Left ventricle myocardium inferior (tissue), 1 donor: Measurements from ENCODE around the gene KDM2B. TPM values are rescaled to one million over a fixed set of nuclear protein-coding genes. Genes with fewer than 3 reads are reported as not detected.
A peak's percentile ranks its signal among the peaks of the same experiment; 100 is the strongest.

Experiments
- DNase-seq: peaks from one replicate; pipeline ENCODE4 v3.0.0-alpha.2; 2020
- H3K27ac ChIP-seq: fragments of 200-600 bp; replicated peaks from 2 replicates; pipeline ENCODE4 v1.8.0; 2021
- H3K27me3 ChIP-seq: fragments of 200-600 bp; 2 replicates; pipeline ENCODE4 v1.8.0; 2021; ENCODE audit warnings: low read depth
- H3K36me3 ChIP-seq: fragments of 200-600 bp; 2 replicates; pipeline ENCODE4 v1.8.0; 2021
- H3K4me1 ChIP-seq: fragments of 200-600 bp; 2 replicates; pipeline ENCODE4 v1.8.0; 2021
- H3K4me3 ChIP-seq: fragments of 200-600 bp; 2 replicates; pipeline ENCODE4 v1.8.0; 2021; ENCODE audit warnings: mild to moderate bottlenecking, moderate library complexity
- H3K9me3 ChIP-seq: fragments of 200-600 bp; replicated peaks from 2 replicates; pipeline ENCODE4 v1.8.0; 2021
- intact Hi-C: fragments of 100-400 bp; cut with micrococcal nuclease; formaldehyde crosslinking; loops from one replicate; pipeline ENCODE4 v1.11.0; 2022
- total RNA-seq: library from RNA; stranded (reverse); fragmentation: NEBNext Ultra II Directional; extraction: Animal tissue kit (Norgen Biotek cat#: 25700); gene quantifications from one replicate; pipeline ENCODE4 v1.2.1, GENCODE V29; 2021
- TF ChIP-seq, protein P1 (sequence below): fragments of 200-600 bp; IDR thresholded peaks from 2 replicates; pipeline ENCODE4 v1.8.0; 2021; ENCODE audit warnings: antibody characterized with exemption, mild to moderate bottlenecking, borderline replicate concordance
- donor health status: DM: no; HTN: yes; CAD: no; lungs with severe emphysema.

KDM2B gene
- total RNA-seq, 1 donor from 2014 or later: 13.0 TPM

DNA sequence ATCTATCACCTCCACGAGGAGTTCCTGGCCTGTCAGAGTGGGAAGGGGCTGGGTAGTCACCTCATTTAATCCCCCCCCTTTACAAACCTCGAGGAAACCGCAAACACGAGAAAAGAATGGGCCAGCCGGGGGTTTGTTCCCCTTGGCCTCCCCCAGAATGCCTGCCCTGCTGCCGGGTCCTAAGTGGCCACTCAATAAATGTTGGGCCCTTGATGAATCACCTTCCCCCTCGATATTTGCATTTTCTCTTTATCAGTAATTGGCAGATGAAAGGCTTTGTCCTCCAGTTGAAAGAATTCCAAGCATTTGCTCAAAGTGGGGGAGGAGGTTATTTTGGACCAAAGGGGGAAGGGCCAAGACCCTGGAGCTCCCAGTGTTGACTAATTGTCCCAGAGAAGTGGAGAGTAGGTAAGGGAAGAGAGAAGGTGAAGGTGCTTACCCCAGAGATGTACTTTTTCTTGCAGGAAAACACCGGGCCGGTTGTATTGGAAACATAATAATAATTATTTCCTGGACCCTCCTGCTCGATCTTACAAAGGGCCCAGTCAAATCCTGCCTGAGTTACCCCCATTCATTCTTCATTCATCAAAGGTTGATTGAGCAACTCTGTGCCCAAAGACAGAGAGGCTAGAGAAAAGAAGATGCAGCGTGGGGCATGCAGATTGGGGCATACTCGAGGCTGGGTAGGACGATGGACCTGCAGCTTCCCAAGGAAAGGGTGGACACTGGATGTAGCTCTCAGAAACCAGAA, 1.9 kb upstream of the KDM2B start:
- intact Hi-C loops: no loop called here

DNA sequence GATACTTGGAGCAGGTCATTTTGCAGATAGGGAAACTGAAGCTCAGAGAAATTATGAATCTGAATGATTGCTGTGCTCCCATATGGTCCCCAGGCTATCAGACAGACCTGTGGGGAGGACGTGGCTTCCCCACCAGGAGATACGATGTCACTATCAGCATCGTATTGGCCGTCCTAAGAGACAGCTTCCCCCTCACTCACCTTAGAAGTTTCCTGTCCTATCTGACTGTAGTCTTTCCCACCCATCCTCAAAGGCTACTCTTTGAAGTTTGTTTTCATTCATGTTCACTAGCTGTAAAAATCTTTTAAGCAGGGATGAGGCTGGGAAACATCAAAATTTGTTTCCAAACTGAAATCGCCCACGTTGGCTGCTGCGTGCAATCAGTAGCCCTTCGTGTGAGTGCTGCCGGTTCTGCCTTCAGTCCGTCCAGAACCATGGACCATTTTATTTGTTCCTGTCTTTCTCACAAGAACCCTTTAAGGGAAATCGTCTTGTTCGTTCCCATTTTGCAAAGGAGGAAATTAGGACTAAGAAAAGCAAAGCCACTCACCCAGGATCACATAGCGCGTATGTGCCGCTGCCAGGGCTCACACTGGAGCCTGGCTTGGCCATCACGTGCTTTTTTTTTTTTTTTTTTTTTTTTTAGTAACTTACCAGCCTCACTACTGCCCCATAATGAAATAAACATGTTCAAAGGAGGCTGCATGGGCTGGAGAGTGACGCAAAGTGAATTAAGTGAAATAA, 1.0 kb upstream of the KDM2B start:
- no peaks in the 10 kb centered on the region for H3K27me3 ChIP-seq
- peak overlapping the region; percentile 74 for H3K4me3 ChIP-seq
- intact Hi-C loops: no loop called here
- peak overlapping the region; percentile 87 for H3K27ac ChIP-seq
- no peaks in the 10 kb centered on the region for H3K36me3 ChIP-seq
- H3K4me1 ChIP-seq: peaks cover 55% of the 10 kb centered on the region
- peak; percentile 23 for DNase-seq
- TF ChIP-seq, protein P1, sequence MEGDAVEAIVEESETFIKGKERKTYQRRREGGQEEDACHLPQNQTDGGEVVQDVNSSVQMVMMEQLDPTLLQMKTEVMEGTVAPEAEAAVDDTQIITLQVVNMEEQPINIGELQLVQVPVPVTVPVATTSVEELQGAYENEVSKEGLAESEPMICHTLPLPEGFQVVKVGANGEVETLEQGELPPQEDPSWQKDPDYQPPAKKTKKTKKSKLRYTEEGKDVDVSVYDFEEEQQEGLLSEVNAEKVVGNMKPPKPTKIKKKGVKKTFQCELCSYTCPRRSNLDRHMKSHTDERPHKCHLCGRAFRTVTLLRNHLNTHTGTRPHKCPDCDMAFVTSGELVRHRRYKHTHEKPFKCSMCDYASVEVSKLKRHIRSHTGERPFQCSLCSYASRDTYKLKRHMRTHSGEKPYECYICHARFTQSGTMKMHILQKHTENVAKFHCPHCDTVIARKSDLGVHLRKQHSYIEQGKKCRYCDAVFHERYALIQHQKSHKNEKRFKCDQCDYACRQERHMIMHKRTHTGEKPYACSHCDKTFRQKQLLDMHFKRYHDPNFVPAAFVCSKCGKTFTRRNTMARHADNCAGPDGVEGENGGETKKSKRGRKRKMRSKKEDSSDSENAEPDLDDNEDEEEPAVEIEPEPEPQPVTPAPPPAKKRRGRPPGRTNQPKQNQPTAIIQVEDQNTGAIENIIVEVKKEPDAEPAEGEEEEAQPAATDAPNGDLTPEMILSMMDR: no peak
- H3K9me3 ChIP-seq: no peaks in the 10 kb centered on the region

More for the DNA sequence above, 1.9 kb upstream of the KDM2B start:
- peak overlapping the region; percentile 87 for H3K27ac ChIP-seq
- no peaks in the 10 kb centered on the region for H3K36me3 ChIP-seq
- TF ChIP-seq, protein P1: no peak
- H3K4me3 ChIP-seq: no peak overlapping the region
- H3K9me3 ChIP-seq: no peaks in the 10 kb centered on the region
- DNase-seq: no peak
- H3K4me1 ChIP-seq: peaks cover 46% of the 10 kb centered on the region
- no peaks in the 10 kb centered on the region for H3K27me3 ChIP-seq

DNA sequence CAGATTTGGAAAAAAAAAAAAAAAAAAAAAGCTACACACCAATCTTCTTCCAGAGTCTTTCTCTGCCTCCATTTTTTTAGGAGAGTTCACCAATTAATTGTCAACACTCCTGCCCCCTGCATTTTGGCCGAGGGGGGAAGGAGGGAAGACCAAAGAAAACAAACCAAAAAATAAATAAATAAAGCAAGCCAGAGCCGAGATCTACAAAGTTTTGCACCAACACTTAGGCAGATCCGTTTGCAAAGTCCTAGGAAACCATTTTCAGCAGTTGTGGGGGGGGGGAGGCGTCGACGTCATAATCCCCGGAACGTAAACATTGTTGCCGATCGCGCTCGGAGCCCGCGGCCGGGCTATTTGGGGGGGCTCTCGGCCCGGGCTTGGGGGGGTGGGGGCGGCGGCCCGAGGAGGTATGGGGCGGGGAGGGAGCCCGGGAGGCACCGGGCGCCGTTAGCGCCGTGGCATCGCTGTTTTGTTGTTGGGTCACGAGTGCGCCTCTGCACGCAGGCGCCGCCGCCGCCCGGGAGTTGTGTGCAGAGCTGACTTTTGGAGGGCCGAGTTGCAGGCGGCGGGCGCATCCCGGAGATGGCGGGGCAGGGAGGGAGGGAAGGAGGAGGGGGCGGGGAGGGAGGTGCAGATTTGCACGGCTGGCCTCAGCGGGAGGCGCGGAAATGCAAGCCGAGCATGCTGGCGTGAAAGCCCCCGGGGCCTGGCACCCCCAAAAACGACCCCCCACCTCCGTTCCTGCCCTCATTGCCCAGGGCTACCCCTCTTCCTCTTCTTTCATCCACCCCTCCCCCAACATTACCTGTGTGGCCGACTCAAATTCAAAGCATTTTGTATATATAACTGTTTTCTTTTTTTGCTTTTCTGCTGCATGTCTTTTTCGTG, 598 bp downstream of the KDM2B start:
- Histone ChIP-seq H3K9me3 (no peaks in the 10 kb centered on the region), H3K27ac (peak overlapping the region; percentile 87), H3K27me3 (no peaks in the 10 kb centered on the region), H3K4me3 (peak overlapping the region; percentile 74), H3K36me3 (peaks cover 8% of the 10 kb centered on the region), H3K4me1 (peaks cover 62% of the 10 kb centered on the region)
- DNase-seq: peak; percentile 74
- TF ChIP-seq, protein P1: no peak
- intact Hi-C loops: no loop called here

DNA sequence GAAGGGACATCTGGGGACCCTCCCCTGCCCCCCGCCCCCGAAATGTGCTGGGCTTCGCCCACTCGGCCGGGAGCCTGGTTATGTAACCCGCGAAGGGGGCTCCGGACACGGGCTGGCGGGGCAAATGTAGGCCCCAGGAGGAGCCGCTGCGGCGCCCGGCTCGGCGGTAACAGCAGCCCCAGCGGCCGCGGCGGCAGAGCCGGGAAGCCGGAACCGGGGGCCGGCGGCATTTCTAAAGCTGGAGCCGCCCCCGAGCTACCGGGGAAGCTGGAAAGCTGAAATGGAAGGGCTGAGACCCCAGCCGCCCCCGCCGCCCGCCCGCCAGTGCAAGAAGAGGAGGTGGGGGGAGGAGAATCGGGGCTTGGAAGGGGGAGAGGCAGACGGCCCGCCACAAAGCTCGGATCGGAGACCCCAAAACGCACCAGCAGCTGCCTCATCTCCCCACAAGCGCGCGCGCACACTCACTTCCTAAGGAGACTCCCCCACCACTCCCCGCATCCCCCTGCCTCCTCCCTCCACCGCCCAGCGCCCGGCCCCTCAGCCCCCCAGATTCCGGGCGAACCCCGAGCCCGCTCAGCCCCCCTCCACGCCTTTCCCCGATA, 1.5 kb downstream of the KDM2B start:
- TF ChIP-seq, protein P1: no peak
- H3K36me3 ChIP-seq: peaks cover 17% of the 10 kb centered on the region
- H3K27ac ChIP-seq: peak overlapping the region; percentile 87
- peaks cover 62% of the 10 kb centered on the region for H3K4me1 ChIP-seq
- H3K9me3 ChIP-seq: no peaks in the 10 kb centered on the region
- intact Hi-C loops: no loop called here
- peak; percentile 29 for DNase-seq
- no peaks in the 10 kb centered on the region for H3K27me3 ChIP-seq
- H3K4me3 ChIP-seq: peak overlapping the region; percentile 74
